NCI-H1436 treated with DMSO at 0.1 percent for 48 hours (cell line): ENCODE data around the gene C1GALT1.

Experiments
- DNase-seq: peaks from one replicate; lab custom pipeline; 2025; lab: John Stamatoyannopoulos, UW

C1GALT1 gene

DNA sequence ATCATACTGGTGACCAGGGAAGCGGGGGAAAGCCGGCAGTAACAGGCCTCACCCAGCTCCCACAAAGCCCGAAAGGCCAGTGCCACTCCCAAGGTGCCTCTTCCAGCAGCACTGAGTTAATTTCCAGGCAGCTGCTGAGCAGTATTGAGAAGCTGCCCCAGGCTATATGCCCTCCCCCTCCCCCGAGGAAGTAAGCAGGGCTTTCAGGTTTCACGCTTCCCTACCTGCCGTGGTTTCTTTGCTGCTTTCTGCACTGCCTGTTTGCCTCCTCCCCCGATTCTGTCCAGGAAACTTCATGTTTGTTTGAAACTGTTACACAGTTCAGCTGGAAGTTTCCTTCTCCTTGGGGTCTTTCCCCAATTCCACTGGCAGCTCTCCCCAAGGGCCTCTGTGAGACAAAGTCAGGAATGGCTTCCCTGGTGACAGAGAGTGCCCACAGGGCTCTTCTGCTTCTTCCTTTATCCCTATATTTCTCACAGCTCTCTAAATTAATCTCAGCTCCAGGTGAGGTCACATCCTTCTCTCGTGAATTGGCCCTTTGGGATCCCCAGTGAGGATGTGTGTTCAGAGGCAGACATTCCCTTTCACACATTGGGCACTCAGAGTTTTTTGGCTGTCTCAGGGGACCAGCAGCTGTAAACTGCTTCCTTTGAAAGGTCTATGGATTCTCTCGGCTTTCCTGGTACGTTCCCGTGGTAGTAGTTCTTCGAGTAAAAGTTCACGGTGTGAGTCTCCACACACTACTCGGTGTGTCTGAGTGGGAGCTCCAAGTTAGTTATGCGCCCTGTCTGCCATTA is 19.4 kb downstream of the C1GALT1 start:
- DNase-seq = no peak

GRCh38 chr7:7202375-7202720 is 20.0 kb downstream of the C1GALT1 start:
- DNase-seq = no peak

DNA sequence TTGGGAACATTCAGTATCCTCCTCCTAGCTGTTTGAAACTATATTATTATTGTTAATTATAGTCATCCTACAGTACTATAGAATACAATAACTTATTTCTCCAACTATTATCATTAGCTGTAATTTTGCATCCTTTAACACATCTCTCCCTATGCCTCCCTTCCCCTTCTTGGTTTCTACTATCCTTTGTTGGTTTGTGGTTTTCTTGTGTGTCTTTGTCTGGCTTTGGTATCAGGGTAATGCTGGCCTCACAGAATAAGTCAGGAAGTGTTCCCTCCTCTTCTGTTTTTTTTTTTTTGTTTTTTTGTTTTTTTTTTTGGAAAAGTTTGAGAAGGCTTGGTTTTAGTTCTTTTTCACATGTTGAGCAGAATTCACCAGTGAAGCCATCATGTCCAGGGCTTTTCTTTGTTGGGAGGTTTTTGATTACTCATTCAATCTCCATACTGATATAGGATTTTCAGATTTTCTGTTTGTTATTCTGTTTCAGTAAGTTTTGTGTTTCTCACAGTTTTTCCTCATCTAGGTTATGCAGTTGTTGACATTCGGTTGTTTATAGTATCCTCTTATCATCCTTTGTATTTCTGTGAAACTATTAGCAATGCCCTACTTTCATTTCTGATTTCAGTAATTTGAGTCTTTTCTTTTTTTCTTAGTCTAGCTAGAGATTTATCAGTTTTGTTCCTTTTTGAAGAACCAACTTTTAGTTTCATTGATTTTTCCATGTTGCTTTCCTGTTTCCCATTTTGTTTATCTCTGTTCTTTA is 21.6 kb downstream of the C1GALT1 start:
- DNase-seq = no peak

GRCh38 chr7:7207876-7208275 is 25.5 kb downstream of the C1GALT1 start:
- DNase-seq = no peak

DNA sequence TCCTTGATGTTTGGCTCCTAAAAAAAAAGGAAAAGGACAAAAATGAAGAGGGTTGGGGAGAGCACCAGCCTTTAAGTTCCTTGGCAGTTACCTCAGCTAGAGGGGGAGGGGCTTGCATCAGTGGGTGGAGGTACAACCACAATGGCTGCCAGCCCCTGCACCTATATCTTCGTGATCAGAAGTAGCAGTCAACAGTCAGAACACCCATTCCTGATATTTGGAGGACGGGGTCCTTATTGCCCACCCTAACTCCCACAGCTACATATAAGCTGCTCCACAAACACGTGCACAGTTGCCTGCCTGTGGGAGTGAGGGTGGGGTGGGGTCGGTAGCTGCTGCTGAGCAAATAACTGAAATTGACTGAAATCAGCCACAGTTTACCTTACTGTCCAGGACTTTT is 26.2 kb downstream of the C1GALT1 start:
- no peak for DNase-seq

- DNase-seq = no peak
Observed at GRCh38 chr7:7209412-7210050, 27.2 kb downstream of the C1GALT1 start.

- DNase-seq = no peak
Observed at GRCh38 chr7:7210475-7211237, 28.3 kb downstream of the C1GALT1 start.

- DNase-seq = no peak
Observed at GRCh38 chr7:7212612-7213011, 30.3 kb downstream of the C1GALT1 start.

- DNase-seq = no peak
Observed at GRCh38 chr7:7214398-7215347, 32.3 kb downstream of the C1GALT1 start.

GRCh38 chr7:7216279-7216678 is 33.9 kb downstream of the C1GALT1 start:
- DNase-seq = no peak

GRCh38 chr7:7219216-7219615 is 36.9 kb downstream of the C1GALT1 start:
- no peak for DNase-seq

DNA sequence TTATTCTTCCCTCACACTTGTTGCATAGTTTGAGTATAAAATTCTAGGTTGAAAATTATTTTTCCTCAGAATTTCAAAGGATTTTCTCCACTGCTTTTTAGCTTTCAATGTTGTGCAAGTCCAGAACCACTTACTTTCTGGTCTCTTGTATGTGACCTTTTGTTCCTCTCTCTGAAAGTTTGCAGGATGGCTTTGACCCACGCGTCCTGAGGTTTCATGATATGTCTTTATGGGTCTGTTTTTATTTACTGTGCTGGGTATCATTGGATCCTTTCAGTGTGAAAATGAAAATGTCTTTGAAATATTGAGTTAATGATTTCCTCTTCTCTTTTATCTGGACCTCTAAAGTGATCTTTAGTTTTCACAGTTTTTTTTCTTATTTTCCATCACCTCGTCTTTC is 38.5 kb downstream of the C1GALT1 start:
- DNase-seq = no peak

- no peak for DNase-seq
Observed at GRCh38 chr7:7221599-7222038, 39.3 kb downstream of the C1GALT1 start.

DNA sequence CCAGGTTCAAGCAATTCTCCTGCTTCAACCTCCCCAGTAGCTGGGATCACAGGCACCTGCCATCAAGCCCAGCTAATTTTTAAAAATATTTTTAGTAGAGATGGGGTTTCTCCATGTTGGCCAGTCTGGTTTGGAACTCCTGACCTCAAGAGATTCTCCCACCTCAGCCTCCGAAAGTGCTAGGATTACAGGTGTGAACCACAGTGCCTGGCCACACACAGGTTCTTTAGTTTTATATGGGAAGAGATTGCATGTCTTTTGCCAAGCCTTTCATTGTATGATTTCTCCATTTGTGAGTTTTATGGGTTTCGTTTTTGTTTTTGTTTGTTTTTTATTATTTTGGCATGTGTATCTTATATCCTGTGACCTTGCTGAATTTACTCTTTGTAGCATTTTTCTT is 40.9 kb downstream of the C1GALT1 start:
- no peak for DNase-seq

- DNase-seq = no peak
Observed at GRCh38 chr7:7226407-7226806, 44.1 kb downstream of the C1GALT1 start.

DNA sequence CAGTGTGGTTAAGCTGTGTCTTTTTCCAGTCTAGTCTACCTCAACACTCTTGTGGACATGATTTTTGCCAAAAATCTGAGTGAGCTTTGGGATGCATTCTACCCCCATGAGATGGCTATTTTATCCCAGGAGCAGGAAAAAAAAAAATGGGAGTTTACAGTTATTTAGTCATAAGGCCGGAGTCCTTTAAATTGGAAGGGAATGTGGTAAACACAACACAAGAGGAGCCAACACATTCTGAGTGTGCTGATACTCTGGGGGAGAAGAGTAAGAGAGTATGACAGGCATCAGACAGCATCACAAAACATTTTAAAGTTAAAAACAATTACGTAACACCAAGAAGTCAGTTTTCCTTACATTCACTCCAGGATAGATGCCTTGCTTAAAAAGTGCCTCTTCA is 46.1 kb downstream of the C1GALT1 start:
- no peak for DNase-seq

DNA sequence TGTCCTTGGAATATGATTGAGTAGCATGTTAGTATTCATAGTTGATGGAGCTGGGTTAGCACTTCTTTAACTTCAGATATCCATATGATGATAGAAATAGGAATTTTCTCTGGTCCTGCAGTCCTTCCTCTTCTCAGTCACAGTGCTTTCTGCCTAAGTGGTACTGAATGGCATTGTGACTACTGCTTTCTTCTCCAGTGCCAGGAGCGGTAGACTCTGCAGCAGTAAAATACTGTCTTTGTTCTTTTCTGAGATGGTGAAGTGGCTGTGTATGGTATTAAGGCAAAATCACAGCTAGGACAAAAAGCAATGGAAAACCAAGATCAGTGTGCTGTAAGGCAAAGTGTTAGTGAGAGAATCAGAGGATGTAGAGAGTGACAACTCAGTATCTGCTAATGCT is 46.6 kb downstream of the C1GALT1 start:
- DNase-seq = no peak

DNA sequence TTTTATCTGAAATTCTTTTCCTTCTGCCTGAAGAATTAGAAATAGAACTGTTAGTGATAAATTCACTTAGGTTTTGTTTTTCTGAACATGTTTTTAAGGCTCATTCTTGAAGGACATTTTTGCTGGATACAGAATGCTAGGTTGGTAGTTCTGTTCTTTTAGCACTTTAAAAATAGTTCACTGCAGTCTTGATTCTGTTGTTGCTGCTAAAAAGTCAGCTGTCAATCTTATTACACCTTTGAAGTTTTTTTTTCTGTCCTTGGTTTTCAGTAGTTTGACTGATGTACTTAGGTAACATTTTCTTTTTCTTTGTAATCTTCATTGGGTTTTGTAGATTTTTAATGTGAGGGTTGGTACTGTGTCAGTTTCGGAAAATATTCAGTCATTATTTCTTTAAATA is 48.7 kb downstream of the C1GALT1 start:
- no peak for DNase-seq

DNA sequence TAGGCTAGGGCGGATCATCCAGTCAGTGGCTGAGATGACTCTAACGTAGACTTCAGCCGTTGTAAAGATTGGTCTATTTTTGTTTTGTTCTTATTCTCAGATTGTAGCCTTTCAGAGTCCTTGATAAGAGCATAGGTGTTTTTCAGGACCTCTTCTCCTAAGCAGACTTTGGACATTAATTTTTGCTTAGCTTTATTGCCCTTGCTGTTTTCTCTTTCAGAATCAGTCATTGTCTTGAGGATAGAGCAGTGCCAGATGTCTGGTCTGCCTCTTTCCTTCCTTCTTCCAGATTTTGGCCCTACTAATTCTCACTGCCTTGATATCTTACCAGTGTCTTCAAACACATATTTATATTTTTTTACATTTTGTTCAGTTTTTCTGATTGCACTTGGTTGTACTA is 49.5 kb downstream of the C1GALT1 start:
- DNase-seq = no peak

DNA sequence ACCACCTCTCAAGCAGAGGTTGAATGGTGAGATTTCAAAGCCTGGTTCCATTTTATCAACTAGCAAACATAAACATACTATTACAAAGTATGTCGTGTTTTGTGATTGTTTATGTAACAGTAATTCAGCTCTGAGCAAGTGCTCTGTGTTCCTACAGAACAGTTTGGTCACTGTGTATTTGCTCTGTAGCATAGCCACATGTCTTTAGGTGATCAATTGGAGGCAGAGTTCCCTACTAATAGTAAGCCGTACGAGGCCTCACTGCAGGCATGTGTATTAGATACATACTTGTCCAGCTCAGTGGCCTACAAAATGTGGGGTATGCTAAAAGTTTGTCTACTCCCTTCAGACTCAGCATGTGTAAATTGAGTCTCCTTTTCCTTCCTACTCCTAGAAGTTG is 53.0 kb downstream of the C1GALT1 start:
- DNase-seq = no peak

- no peak for DNase-seq
Observed at GRCh38 chr7:7236041-7236440, 53.7 kb downstream of the C1GALT1 start.
